Nephron progenitor cell (in vitro differentiated cells): ENCODE data around the gene FGF12.

Experiments used
- DNase-seq: peaks from one replicate; pipeline ENCODE4 v3.0.0; 2021
- H3K27ac Mint-ChIP-seq: 2 replicates; pipeline ENCODE4 v1.8.0; 2021; ENCODE audit warnings: mild to moderate bottlenecking, moderate library complexity, mixed read lengths
- H3K27me3 Mint-ChIP-seq: 2 replicates; pipeline ENCODE4 v1.8.0; 2021; ENCODE audit warnings: mild to moderate bottlenecking, low read depth, mixed read lengths; ENCODE audit not compliant: poor library complexity
- H3K36me3 Mint-ChIP-seq: 2 replicates; pipeline ENCODE4 v1.8.0; 2021; ENCODE audit warnings: low read depth, mixed read lengths
- H3K4me1 Mint-ChIP-seq: 2 replicates; pipeline ENCODE4 v1.8.0; 2021; ENCODE audit warnings: mixed read lengths
- H3K4me3 Mint-ChIP-seq: 2 replicates; pipeline ENCODE4 v1.8.0; 2021; ENCODE audit warnings: mild to moderate bottlenecking, moderate library complexity, mixed read lengths
- H3K9me3 Mint-ChIP-seq: 2 replicates; pipeline ENCODE4 v1.8.0; 2021; ENCODE audit warnings: mild to moderate bottlenecking, moderate library complexity, mixed read lengths
- TF ChIP-seq, protein P1 (sequence below): fragments of 200-600 bp; sonication (generic); IDR thresholded peaks from 2 replicates; pipeline ENCODE4 v1.5.0; 2021; ENCODE audit warnings: antibody characterized with exemption

The FGF12 gene

DNA sequence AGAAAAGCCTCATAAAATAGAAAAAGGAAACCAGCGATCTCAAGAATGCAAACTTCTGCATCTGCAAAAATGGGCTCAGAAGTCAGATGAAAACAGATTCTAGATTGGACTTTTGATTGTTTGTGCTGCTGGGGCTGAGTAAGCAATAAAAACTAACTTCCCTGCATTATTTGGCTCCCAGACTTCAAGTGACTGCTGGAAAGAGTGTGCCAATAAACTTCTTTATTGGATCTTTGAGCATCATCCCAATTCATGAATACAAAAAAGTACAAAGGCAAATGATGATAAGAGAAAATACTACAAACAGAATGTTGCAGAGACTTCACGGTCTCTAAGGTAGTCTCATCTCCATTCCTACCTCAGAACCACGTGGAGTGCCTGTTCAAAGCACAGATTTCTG lies 97.9 kb downstream of the FGF12 start:
- Mint-ChIP-seq H3K4me1 (no peaks in the 10 kb centered on the region), H3K4me3 (no peak overlapping the region), H3K9me3 (peaks cover 4% of the 10 kb centered on the region), H3K27me3 (peaks cover 6% of the 10 kb centered on the region), H3K27ac (no peak overlapping the region), H3K36me3 (no peaks in the 10 kb centered on the region)
- TF ChIP-seq, protein P1, sequence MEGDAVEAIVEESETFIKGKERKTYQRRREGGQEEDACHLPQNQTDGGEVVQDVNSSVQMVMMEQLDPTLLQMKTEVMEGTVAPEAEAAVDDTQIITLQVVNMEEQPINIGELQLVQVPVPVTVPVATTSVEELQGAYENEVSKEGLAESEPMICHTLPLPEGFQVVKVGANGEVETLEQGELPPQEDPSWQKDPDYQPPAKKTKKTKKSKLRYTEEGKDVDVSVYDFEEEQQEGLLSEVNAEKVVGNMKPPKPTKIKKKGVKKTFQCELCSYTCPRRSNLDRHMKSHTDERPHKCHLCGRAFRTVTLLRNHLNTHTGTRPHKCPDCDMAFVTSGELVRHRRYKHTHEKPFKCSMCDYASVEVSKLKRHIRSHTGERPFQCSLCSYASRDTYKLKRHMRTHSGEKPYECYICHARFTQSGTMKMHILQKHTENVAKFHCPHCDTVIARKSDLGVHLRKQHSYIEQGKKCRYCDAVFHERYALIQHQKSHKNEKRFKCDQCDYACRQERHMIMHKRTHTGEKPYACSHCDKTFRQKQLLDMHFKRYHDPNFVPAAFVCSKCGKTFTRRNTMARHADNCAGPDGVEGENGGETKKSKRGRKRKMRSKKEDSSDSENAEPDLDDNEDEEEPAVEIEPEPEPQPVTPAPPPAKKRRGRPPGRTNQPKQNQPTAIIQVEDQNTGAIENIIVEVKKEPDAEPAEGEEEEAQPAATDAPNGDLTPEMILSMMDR = no peak
- no peak for DNase-seq

DNA sequence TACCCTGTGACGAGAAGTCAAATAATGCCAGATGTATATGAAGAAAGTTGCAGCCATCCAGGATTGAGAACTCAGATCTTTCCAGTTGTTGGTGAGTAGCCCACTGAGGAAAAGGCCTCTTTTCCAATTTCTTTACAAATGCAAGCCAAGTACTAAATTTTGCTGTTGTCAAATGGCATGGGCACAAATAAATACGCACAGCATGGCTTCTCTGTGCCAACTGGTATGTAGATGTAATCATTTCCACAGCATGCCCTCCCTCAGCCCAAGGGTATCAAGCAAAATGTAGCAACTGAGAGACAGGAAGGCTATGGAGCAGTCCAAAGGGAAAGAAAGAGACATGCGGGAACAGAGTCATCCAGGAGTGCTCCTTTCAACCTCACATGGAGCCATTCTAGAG lies 105.4 kb downstream of the FGF12 start:
- Mint-ChIP-seq H3K9me3 (no peaks in the 10 kb centered on the region), H3K36me3 (no peaks in the 10 kb centered on the region), H3K4me1 (no peaks in the 10 kb centered on the region), H3K27ac (no peak overlapping the region), H3K4me3 (no peak overlapping the region), H3K27me3 (peaks cover 7% of the 10 kb centered on the region)
- TF ChIP-seq, protein P1 = no peak
- no peak for DNase-seq

DNA sequence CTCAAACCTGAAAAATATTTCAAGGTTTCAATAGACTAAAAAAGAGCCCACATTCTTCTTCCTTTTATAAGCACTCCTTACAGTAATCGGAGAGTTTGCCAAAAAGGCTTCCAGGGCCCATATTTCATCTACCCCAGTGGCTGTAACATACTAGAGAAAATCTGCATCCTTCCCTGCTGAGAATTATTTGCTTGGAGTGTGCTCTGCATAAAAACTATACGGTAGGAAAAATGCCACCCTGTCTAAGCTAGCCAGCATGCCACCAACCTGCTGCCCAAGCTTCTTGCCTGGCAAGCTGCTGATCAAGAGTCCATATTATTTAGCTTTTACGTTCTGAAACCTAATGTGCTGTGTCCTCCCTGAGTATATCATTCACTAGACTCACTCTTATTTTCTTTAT lies 107.1 kb downstream of the FGF12 start:
- Mint-ChIP-seq H3K4me1 (no peaks in the 10 kb centered on the region), H3K27ac (no peak overlapping the region), H3K27me3 (peaks cover 3% of the 10 kb centered on the region), H3K4me3 (no peak overlapping the region), H3K9me3 (no peaks in the 10 kb centered on the region), H3K36me3 (no peaks in the 10 kb centered on the region)
- TF ChIP-seq, protein P1 = no peak
- no peak for DNase-seq

DNA sequence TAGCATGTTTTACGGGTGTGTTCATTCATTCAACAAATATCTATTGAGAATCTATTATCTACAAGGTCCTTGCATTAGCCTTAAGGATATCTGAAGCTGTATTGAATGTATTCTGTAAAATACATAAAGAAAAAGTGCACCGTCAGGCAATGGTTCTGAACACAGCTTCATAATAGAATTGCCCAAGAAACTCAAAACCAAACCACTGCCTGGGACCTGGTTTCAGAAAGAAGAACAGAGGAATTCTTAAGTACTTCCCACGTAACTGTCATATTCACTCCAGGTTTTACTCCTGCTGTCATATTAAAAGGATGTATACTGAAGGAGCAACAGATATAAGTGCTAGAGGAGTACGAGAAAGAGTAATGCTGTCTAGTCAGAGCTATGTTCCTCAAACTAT lies 115.9 kb downstream of the FGF12 start:
- Mint-ChIP-seq H3K4me1 (no peaks in the 10 kb centered on the region), H3K4me3 (no peak overlapping the region), H3K36me3 (no peaks in the 10 kb centered on the region), H3K27ac (no peak overlapping the region), H3K27me3 (peaks cover 3% of the 10 kb centered on the region), H3K9me3 (no peaks in the 10 kb centered on the region)
- no peak for DNase-seq
- TF ChIP-seq, protein P1 = no peak

DNA sequence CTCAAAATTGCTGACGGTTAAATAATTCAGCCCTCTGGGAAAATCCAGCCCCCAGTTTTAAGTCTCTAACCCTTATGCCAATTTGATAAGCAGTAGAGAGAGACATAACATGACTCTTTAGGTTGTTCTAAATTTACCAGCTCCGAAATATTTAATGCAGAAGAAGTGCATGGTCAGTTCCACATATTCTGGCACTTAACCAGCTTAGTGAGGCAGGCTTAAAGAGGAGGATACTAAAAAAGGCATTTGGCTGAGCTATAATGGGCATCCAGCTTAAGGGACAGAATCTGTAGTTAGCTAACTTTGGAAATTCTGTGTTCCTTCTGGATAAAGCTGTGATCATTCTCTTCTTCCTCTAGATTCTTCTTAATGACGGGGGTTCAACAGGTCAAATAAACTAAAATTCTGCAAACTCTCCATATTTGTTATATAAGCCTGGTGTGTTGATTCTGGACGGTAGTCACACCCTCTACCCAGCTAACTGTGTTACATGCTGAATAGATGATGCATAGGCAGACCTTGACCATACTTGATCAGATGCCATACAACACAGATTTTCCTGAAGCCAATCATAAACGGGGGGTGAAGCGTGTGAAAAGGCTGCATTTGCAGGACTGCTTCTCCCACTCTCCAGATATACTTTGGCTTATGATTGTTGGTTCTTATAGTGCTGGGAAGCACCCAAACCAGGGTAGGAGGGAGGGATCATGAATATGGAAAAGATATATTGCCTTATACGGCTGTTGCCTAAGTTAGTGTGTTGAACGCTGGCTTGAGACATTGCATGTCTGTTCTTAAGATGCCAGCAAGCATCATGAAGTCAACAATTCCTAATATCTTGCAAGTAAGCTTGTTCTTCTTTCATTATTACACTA lies 118.4 kb downstream of the FGF12 start:
- peaks cover 3% of the 10 kb centered on the region for H3K27me3 Mint-ChIP-seq
- no peaks in the 10 kb centered on the region for H3K4me1 Mint-ChIP-seq
- no peak overlapping the region for H3K27ac Mint-ChIP-seq
- no peaks in the 10 kb centered on the region for H3K9me3 Mint-ChIP-seq
- H3K36me3 Mint-ChIP-seq = no peaks in the 10 kb centered on the region
- no peak for DNase-seq
- H3K4me3 Mint-ChIP-seq = no peak overlapping the region
- TF ChIP-seq, protein P1 = no peak

DNA sequence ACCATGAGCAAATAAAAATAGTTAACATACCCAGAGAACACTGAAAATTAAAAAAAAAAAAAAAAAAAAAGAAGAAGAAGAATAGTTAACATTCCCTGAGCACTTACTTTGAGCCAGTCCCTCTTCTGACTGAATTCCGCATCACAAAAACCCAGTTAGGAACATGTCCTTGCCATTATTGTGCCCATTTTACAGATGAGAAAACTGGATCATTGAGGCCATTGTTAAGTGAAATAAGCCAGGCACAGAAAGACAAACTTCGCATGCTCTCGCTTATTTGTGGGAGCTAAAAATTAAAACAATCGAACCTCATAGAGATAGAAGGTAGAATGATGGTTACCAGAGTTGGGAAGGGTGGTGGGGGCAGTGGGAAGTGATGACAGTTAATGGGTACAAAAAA lies 119.5 kb downstream of the FGF12 start:
- Mint-ChIP-seq H3K27ac (no peak overlapping the region), H3K9me3 (peaks cover 9% of the 10 kb centered on the region), H3K27me3 (peaks cover 3% of the 10 kb centered on the region), H3K4me1 (no peaks in the 10 kb centered on the region), H3K4me3 (no peak overlapping the region), H3K36me3 (no peaks in the 10 kb centered on the region)
- no peak for DNase-seq
- TF ChIP-seq, protein P1 = no peak
